OCI-LY1 (cell line): Measurements from ENCODE around the gene EBP.

ENCODE experiments used
- H2AFZ ChIP-seq: fragments of 200-600 bp; sonication (generic), shearing (Covaris generic); 2 replicates; pipeline ENCODE4 v1.6.0; 2014; ENCODE audit warnings: antibody characterized with exemption, mild to moderate bottlenecking, low read length
- H3F3A ChIP-seq: fragments of 200-600 bp; sonication (generic), shearing (Covaris generic); 2 replicates; pipeline ENCODE4 v1.6.0; 2014; ENCODE audit warnings: mild to moderate bottlenecking, antibody characterized with exemption, low read length, moderate library complexity; ENCODE audit not compliant: insufficient read depth
- H3K27ac ChIP-seq: fragments of 200-600 bp; sonication (generic); 2 replicates; pipeline ENCODE4 v1.5.1; 2014; ENCODE audit warnings: low read length, mixed run types, mild to moderate bottlenecking, low read depth; ENCODE audit not compliant: poor library complexity, severe bottlenecking
- H3K27me3 ChIP-seq: fragments of 200-600 bp; sonication (generic); 2 replicates; pipeline ENCODE4 v1.6.0; 2014; ENCODE audit warnings: antibody characterized with exemption, mild to moderate bottlenecking, low read length, moderate library complexity; ENCODE audit not compliant: insufficient read depth
- H3K36me3 ChIP-seq: fragments of 200-600 bp; sonication (generic); 2 replicates; pipeline ENCODE4 v1.6.1; 2014; ENCODE audit warnings: mild to moderate bottlenecking, antibody characterized with exemption, low read length, moderate library complexity, mixed read lengths; ENCODE audit not compliant: insufficient read depth
- H3K4me1 ChIP-seq: fragments of 200-600 bp; sonication (generic); 2 replicates; pipeline ENCODE4 v1.5.1; 2014; ENCODE audit warnings: mild to moderate bottlenecking, low read length, moderate library complexity; ENCODE audit not compliant: insufficient read depth, severe bottlenecking
- H3K4me2 ChIP-seq: fragments of 200-600 bp; sonication (generic), shearing (Covaris generic); 2 replicates; pipeline ENCODE4 v1.6.1; 2014; ENCODE audit warnings: low read length
- H3K4me3 ChIP-seq: fragments of 200-600 bp; sonication (generic); 2 replicates; pipeline ENCODE4 v1.5.1; 2014; ENCODE audit warnings: low read length, low read depth, mild to moderate bottlenecking, mixed read lengths; ENCODE audit not compliant: poor library complexity, severe bottlenecking
- H3K79me2 ChIP-seq: fragments of 200-600 bp; shearing (Covaris generic); 2 replicates; pipeline ENCODE4 v1.6.1; 2016; ENCODE audit warnings: mixed run types, low read length, mixed read lengths; ENCODE audit not compliant: insufficient read depth
- H3K9ac ChIP-seq: fragments of 200-600 bp; sonication (generic), shearing (Covaris generic); 2 replicates; pipeline ENCODE4 v1.6.1; 2014; ENCODE audit warnings: mild to moderate bottlenecking, low read length, mixed read lengths
- H3K9me2 ChIP-seq: fragments of 200-600 bp; sonication (generic), shearing (Covaris generic); 2 replicates; pipeline ENCODE4 v1.6.1; 2014; ENCODE audit warnings: low read depth, mild to moderate bottlenecking, low read length, mixed read lengths
- H3K9me3 ChIP-seq: fragments of 200-600 bp; shearing (Covaris generic); 2 replicates; pipeline ENCODE4 v1.6.1; 2014; ENCODE audit warnings: low read length, mixed read lengths
- H4K20me1 ChIP-seq: fragments of 200-600 bp; sonication (generic), shearing (Covaris generic); 2 replicates; pipeline ENCODE4 v1.6.0; 2016; ENCODE audit warnings: mild to moderate bottlenecking, low read length; ENCODE audit not compliant: insufficient read depth
- EZH2 ChIP-seq: fragments of 200-600 bp; sonication (generic), shearing (Covaris generic); IDR thresholded peaks from 2 replicates; pipeline ENCODE4 v1.8.0; 2017; ENCODE audit warnings: borderline replicate concordance, mixed run types, mild to moderate bottlenecking, antibody characterized with exemption, low read length, moderate library complexity, mixed read lengths
- TF ChIP-seq, protein P1 (sequence below): fragments of 200-600 bp; sonication (generic), shearing (Covaris generic); IDR thresholded peaks from 2 replicates; pipeline ENCODE4 v1.5.1; 2017; ENCODE audit warnings: mild to moderate bottlenecking, antibody characterized with exemption, low read length, moderate library complexity, mixed read lengths

The EBP gene

DNA sequence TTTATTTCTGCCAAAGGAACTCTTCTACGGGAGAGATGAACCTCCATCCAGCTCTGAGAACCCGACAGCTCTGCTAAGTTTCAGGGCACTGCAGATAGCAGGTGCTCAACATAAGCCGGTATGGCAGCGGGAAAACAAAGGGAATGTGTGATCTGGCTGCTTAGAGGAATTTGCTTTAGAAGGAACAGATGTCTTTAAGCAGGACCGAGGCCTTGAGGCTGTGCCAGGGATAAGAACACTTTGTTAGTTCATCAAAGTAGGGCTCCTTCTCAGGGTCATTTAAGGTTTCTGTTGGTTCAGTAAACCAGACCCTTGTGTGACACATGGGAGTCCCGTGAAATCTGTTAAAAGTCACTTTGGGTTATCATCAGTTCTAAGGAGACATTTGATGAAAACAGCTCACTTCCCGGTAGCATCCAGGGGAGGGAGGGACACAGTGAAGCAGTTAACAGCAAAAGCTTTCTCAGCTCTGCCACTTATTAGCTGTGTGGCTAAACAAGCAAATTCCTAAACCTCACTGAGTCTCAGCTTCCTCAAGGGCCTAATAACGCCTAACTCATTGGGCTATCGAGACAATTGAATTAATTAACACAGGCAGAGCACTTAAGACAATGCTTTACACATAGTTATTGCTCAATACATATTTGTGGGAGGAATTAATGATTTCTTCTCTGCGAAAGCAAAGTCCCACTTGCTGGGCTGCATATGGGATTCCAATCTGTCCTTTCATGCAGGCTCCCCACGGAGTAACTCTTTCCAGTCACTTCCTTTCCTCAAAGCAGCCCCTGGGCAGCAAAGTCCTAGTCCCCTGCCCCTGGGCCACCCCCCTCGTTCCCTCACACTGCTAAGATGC, 48.5 kb upstream of the EBP start:
- Histone ChIP-seq H3K9me3 (no peaks in the 10 kb centered on the region), H3K27ac (no peak overlapping the region), H3K9me2 (no peaks in the 10 kb centered on the region), H3K9ac (no peak overlapping the region), H3K27me3 (no peaks in the 10 kb centered on the region), H3K4me1 (peaks cover 27% of the 10 kb centered on the region), H3K4me3 (no peak overlapping the region), H3K4me2 (no peak overlapping the region), H3F3A (no peaks in the 10 kb centered on the region), H4K20me1 (no peaks in the 10 kb centered on the region), H2AFZ (no peak overlapping the region), H3K79me2 (peaks cover 15% of the 10 kb centered on the region), H3K36me3 (no peaks in the 10 kb centered on the region)
- TF ChIP-seq EZH2: no peak
- TF ChIP-seq, protein P1, sequence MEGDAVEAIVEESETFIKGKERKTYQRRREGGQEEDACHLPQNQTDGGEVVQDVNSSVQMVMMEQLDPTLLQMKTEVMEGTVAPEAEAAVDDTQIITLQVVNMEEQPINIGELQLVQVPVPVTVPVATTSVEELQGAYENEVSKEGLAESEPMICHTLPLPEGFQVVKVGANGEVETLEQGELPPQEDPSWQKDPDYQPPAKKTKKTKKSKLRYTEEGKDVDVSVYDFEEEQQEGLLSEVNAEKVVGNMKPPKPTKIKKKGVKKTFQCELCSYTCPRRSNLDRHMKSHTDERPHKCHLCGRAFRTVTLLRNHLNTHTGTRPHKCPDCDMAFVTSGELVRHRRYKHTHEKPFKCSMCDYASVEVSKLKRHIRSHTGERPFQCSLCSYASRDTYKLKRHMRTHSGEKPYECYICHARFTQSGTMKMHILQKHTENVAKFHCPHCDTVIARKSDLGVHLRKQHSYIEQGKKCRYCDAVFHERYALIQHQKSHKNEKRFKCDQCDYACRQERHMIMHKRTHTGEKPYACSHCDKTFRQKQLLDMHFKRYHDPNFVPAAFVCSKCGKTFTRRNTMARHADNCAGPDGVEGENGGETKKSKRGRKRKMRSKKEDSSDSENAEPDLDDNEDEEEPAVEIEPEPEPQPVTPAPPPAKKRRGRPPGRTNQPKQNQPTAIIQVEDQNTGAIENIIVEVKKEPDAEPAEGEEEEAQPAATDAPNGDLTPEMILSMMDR: no peak

DNA sequence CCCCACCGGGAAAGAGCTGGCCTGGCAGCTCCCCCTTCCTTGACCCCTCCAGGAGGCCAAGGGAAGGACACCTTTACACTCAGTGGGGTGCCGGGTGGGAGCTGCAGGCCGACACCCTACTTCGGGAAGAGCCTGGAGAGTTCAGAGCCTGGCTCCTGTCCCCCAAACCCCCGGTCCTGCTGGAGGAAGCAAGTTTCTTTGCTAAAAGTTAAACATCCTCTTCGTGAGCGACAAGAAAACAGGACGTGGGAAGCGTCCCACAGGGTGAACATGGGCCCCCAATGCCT, 48.0 kb upstream of the EBP start:
- H3K4me1 ChIP-seq: peaks cover 27% of the 10 kb centered on the region
- H3K27me3 ChIP-seq: no peaks in the 10 kb centered on the region
- no peak overlapping the region for H3K4me2 ChIP-seq
- H3K4me3 ChIP-seq: no peak overlapping the region
- no peaks in the 10 kb centered on the region for H3K9me3 ChIP-seq
- H2AFZ ChIP-seq: no peak overlapping the region
- no peaks in the 10 kb centered on the region for H4K20me1 ChIP-seq
- no peaks in the 10 kb centered on the region for H3F3A ChIP-seq
- no peak overlapping the region for H3K9ac ChIP-seq
- H3K27ac ChIP-seq: no peak overlapping the region
- peaks cover 15% of the 10 kb centered on the region for H3K79me2 ChIP-seq
- no peaks in the 10 kb centered on the region for H3K36me3 ChIP-seq
- H3K9me2 ChIP-seq: no peaks in the 10 kb centered on the region
- TF ChIP-seq, protein P1: no peak
- no peak for TF ChIP-seq EZH2

DNA sequence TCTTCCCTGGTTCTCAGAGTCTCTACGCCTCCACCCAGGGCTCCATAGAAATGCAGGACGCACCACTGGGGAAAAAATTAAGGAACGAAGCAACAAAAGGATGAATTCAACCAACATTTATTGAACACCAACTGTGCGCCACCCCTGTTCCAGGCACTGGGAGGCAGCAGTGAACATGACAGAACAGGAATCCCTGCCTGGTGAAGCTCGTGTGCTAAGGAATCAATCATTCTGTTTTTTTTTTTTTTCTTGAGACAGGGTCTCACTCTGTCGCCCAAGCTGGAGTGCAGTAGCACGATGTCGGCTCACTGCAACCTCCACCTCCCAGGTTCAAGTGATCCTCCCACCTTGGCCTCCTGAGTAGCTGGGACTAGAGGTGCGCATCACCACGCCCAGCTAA, 47.5 kb upstream of the EBP start:
- TF ChIP-seq, protein P1: peak; percentile 10; the same call in 1 of the 2 replicates
- TF ChIP-seq EZH2: no peak
- no peaks in the 10 kb centered on the region for H3K9me2 ChIP-seq
- H3K79me2 ChIP-seq: peaks cover 15% of the 10 kb centered on the region
- peaks cover 27% of the 10 kb centered on the region for H3K4me1 ChIP-seq
- H4K20me1 ChIP-seq: no peaks in the 10 kb centered on the region
- H3K9ac ChIP-seq: no peak overlapping the region
- no peak overlapping the region for H3K4me3 ChIP-seq
- H3F3A ChIP-seq: no peaks in the 10 kb centered on the region
- H3K27ac ChIP-seq: no peak overlapping the region
- no peaks in the 10 kb centered on the region for H3K27me3 ChIP-seq
- no peak overlapping the region for H3K4me2 ChIP-seq
- no peaks in the 10 kb centered on the region for H3K9me3 ChIP-seq
- H3K36me3 ChIP-seq: no peaks in the 10 kb centered on the region
- no peak overlapping the region for H2AFZ ChIP-seq
